Activated gamma-delta T cell treated with Interleukin-2 at 50 U/mL for 16 hours (primary cell): Measurements from ENCODE around the gene AMD1.
"Not testable (repeated sequence)": the region's sequence is repeated elsewhere in the genome, so short reads cannot be mapped to it uniquely, and the experiment has no call there.

ENCODE experiments used
- DNase-seq: peaks from one replicate; pipeline ENCODE4 v3.0.0-alpha.2; 2020

The AMD1 gene

GRCh38 chr6:110878751-110879522, 4.4 kb downstream of the AMD1 start:
- no peak for DNase-seq

GRCh38 chr6:110880651-110881050, 6.1 kb downstream of the AMD1 start:
- DNase-seq, result no peak

- no peak for DNase-seq
Measured at GRCh38 chr6:110881546-110882273, 7.1 kb downstream of the AMD1 start.

- DNase-seq, result no peak
Measured at GRCh38 chr6:110882274-110882619, 7.7 kb downstream of the AMD1 start.

- no peak for DNase-seq
Measured at GRCh38 chr6:110882824-110883554, 8.4 kb downstream of the AMD1 start.

GRCh38 chr6:110884321-110884720, 9.7 kb downstream of the AMD1 start:
- DNase-seq, result no peak

- DNase-seq, result no peak
Measured at GRCh38 chr6:110885526-110885925, 10.9 kb downstream of the AMD1 start.

GRCh38 chr6:110886555-110887167, 12.1 kb downstream of the AMD1 start:
- DNase-seq, result no peak

- no peak for DNase-seq
Measured at GRCh38 chr6:110890288-110890687, 15.7 kb downstream of the AMD1 start.

GRCh38 chr6:110895907-110896608, 21.5 kb downstream of the AMD1 start:
- DNase-seq, result no peak

GRCh38 chr6:110897433-110897832, 22.8 kb downstream of the AMD1 start:
- DNase-seq, result no peak

- DNase-seq, result no peak
Measured at GRCh38 chr6:110898111-110898510, 23.5 kb downstream of the AMD1 start.

- DNase-seq, result no peak
Measured at GRCh38 chr6:110900028-110900598, 25.5 kb downstream of the AMD1 start.

- DNase-seq, result not testable (repeated sequence)
Measured at GRCh38 chr6:110901601-110902000, 27.0 kb downstream of the AMD1 start.

GRCh38 chr6:110902091-110902490, 27.5 kb downstream of the AMD1 start:
- DNase-seq, result no peak

GRCh38 chr6:110906273-110906672, 31.7 kb downstream of the AMD1 start:
- DNase-seq, result not testable (repeated sequence)

- DNase-seq, result no peak
Measured at GRCh38 chr6:110930781-110931180, 56.2 kb downstream of the AMD1 start.

GRCh38 chr6:110933912-110934311, 59.3 kb downstream of the AMD1 start:
- DNase-seq, result no peak

- no peak for DNase-seq
Measured at GRCh38 chr6:110934381-110934898, 59.9 kb downstream of the AMD1 start.

GRCh38 chr6:110935171-110935570, 60.6 kb downstream of the AMD1 start:
- DNase-seq, result no peak

GRCh38 chr6:110938171-110938570, 63.6 kb downstream of the AMD1 start:
- no peak for DNase-seq
